GM12872 (cell line): Measurements from ENCODE around the gene EMP3.

Experiments used
- TF ChIP-seq, protein P1 (sequence below): IDR thresholded peaks from 3 replicates; pipeline ENCODE4 v1.5.1; 2011; ENCODE audit warnings: low read depth, mild to moderate bottlenecking, low read length, moderate library complexity; ENCODE audit not compliant: insufficient read depth

EMP3 gene

DNA sequence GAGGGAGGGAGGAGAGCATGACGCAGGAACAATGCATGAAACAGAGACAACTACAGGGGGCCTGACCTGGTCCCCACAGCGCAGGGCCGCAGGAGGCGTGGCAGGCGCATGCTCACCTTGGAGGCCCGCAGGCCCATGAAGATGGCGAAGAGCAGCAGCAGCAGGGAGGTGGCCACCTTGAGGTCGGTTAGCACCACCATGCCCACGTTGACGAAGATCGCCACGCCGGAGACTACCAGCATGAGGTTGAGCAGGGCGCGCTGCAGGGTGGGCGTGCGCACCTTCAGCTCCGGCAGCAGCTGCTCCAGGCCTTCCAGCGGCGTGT is 17.0 kb downstream of the EMP3 start:
- TF ChIP-seq, protein P1, sequence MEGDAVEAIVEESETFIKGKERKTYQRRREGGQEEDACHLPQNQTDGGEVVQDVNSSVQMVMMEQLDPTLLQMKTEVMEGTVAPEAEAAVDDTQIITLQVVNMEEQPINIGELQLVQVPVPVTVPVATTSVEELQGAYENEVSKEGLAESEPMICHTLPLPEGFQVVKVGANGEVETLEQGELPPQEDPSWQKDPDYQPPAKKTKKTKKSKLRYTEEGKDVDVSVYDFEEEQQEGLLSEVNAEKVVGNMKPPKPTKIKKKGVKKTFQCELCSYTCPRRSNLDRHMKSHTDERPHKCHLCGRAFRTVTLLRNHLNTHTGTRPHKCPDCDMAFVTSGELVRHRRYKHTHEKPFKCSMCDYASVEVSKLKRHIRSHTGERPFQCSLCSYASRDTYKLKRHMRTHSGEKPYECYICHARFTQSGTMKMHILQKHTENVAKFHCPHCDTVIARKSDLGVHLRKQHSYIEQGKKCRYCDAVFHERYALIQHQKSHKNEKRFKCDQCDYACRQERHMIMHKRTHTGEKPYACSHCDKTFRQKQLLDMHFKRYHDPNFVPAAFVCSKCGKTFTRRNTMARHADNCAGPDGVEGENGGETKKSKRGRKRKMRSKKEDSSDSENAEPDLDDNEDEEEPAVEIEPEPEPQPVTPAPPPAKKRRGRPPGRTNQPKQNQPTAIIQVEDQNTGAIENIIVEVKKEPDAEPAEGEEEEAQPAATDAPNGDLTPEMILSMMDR = no peak

DNA sequence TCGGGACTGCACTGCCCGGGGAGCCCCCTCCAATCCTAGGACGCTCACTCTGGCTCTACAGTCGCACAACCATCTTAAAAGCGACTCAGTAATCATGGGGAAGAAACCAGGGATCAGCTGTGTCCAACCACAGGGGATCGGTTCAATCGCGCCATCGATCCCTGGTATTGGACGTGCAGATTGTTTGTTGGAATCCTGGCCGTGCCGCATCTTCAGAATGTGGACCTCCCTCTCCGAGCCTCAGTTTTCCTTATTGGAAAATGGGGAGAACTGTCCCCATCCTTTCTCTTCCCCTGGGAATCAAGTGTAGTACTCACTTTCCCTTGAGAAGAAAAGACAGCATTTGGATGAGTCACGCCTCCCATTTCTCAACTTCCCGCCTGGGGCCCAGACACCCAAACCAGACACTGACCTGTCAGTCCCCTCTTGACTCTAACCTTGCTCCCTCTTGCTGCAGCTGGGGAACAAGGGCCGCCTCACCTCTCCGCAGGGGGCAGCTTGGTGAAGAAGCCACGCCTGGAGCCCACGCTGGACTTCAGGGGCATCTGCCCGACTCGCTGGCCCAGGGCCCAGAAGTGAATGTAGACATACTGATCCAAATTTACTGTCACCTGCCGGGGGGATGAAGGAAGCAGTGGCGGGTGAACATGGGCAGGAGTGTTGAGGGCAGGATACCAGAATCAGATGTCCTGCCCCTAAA is 17.6 kb downstream of the EMP3 start:
- TF ChIP-seq, protein P1 = no peak

DNA sequence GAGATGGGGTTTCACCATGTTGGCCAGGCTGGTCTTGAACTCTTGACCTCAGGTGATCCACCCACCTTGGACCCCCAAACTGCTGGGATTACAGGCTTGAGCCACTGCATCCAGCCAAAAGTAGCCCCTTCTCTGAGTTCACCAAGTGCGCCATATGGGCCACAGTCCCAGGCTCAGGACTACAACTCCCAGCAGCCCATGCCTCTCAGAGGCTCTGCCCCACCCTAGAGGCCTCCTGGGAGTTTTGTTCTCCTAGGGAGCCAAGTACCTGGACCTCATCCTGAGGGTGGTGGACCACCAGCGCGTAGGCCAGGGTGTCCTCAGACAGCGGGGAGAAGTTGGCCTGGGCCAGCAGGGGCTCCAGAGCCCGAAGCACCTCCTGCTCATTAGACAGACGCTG is 19.5 kb downstream of the EMP3 start:
- TF ChIP-seq, protein P1 = no peak

DNA sequence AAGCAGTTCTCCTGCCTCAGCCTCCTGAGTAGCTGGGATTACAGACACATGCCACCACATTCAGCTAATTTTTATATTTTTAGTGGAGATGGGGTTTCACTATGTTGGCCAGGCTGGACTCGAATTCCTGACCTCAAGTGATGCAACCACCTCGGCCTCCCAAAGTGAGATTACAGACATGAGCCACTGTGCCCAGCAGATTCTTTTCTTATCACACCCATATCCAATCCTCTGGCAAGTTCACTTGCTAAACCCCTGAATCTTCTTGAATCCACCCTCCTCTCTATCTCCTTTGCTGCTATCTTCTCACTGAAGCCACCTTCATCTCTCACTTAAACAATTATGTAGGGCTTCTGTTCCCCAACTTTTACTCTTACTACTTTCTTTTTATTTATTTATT is 20.8 kb downstream of the EMP3 start:
- TF ChIP-seq, protein P1 = no peak

GRCh38 chr19:48348045-48348444 is 22.7 kb downstream of the EMP3 start:
- TF ChIP-seq, protein P1 = no peak

GRCh38 chr19:48348737-48349136 is 23.4 kb downstream of the EMP3 start:
- TF ChIP-seq, protein P1 = no peak

GRCh38 chr19:48350856-48351255 is 25.5 kb downstream of the EMP3 start:
- TF ChIP-seq, protein P1 = no peak

- TF ChIP-seq, protein P1 = peak; percentile 94
Measured at GRCh38 chr19:48351341-48351752, 26.0 kb downstream of the EMP3 start.
